A673 (cell line): ENCODE results near the gene AKAP1. TPM values are rescaled to one million over a fixed set of nuclear protein-coding genes. Genes with fewer than 3 reads are reported as not detected.
A peak's percentile ranks its signal among the peaks of the same experiment; 100 is the strongest.

Experiments
- BruUV-seq: library from RNA; stranded (reverse); fragments of 400-500 nt; replicated peaks from 2 replicates; lab custom pipeline; 2021; lab: Mats Ljungman, UMichigan
- CTCF ChIA-PET: fragments of 300-600 bp; sonication (Branson Sonifier 250); formaldehyde crosslinking; loops from one replicate; lab custom pipeline; 2022; ENCODE audit warnings: antibody characterized with exemption; lab: Charles Lee
- POLR2A ChIA-PET: fragments of 300-600 bp; sonication (Branson Sonifier 250); formaldehyde crosslinking; loops from one replicate; lab custom pipeline; 2022; ENCODE audit warnings: antibody characterized with exemption; ENCODE audit not compliant: low non-redundant PET; lab: Charles Lee
- DNase-seq: peaks from one replicate; pipeline ENCODE4 v3.0.0-alpha.2; 2015; ENCODE audit warnings: low spot score
- H3K27ac ChIP-seq: fragments of 200-600 bp; sonication (generic); 2 replicates; pipeline ENCODE4 v1.5.1; 2016; ENCODE audit warnings: mixed run types, low read depth, mild to moderate bottlenecking, mixed read lengths, antibody characterized with exemption, low read length; ENCODE audit not compliant: poor library complexity, severe bottlenecking
- H3K27me3 ChIP-seq: fragments of 200-600 bp; sonication (generic); replicated peaks from 2 replicates; pipeline ENCODE4 v1.6.1; 2017; ENCODE audit warnings: mixed run types, low read depth, mild to moderate bottlenecking, mixed read lengths, antibody characterized with exemption, low read length; ENCODE audit not compliant: insufficient read depth, poor library complexity
- H3K36me3 ChIP-seq: fragments of 200-600 bp; sonication (generic); 2 replicates; pipeline ENCODE4 v1.6.1; 2016; ENCODE audit warnings: mixed run types, mild to moderate bottlenecking, mixed read lengths, antibody characterized with exemption, low read length; ENCODE audit not compliant: insufficient read depth, poor library complexity, severe bottlenecking
- H3K4me1 ChIP-seq: fragments of 200-600 bp; sonication (generic); 2 replicates; pipeline ENCODE4 v1.6.1; 2017; ENCODE audit warnings: mixed run types, mild to moderate bottlenecking, mixed read lengths, antibody characterized with exemption, low read length; ENCODE audit not compliant: insufficient read depth, poor library complexity, severe bottlenecking
- H3K4me3 ChIP-seq: fragments of 200-600 bp; sonication (generic); 2 replicates; pipeline ENCODE4 v1.5.1; 2016; ENCODE audit warnings: low read depth, mixed run types, mild to moderate bottlenecking, mixed read lengths, low read length; ENCODE audit not compliant: poor library complexity, severe bottlenecking
- H3K9me3 ChIP-seq: fragments of 200-600 bp; sonication (generic); 2 replicates; pipeline ENCODE4 v1.6.1; 2016; ENCODE audit warnings: mixed run types, low read depth, mild to moderate bottlenecking, mixed read lengths, antibody characterized with exemption, low read length; ENCODE audit not compliant: poor library complexity, severe bottlenecking
- EZH2 ChIP-seq: fragments of 200-600 bp; sonication (generic); IDR thresholded peaks from 2 replicates; pipeline ENCODE4 v1.6.1; 2017; ENCODE audit warnings: borderline replicate concordance, low read depth, mild to moderate bottlenecking, mixed read lengths, antibody characterized with exemption, low read length; ENCODE audit not compliant: poor library complexity, severe bottlenecking
- intact Hi-C: fragments of 100-400 bp; cut with micrococcal nuclease; formaldehyde crosslinking; loops from one replicate; pipeline ENCODE4 v1.10.0; 2022; ENCODE audit not compliant: unreplicated experiment
- total RNA-seq: library from RNA; stranded (reverse); gene quantifications from 2 replicates; pipeline ENCODE4 v1.2.3, GENCODE V29; 2021
- TF ChIP-seq, protein P1 (sequence below): fragments of 300-800, 200-600 bp; sonication (generic); conservative IDR thresholded peaks from 2 replicates; pipeline ENCODE4 v1.5.1; 2017; ENCODE audit warnings: low read depth, mild to moderate bottlenecking, antibody characterized with exemption, low read length, moderate library complexity, mixed read lengths

Gene AKAP1
- total RNA-seq, 1 experiment from 2014 or later = 43.4 TPM

DNA sequence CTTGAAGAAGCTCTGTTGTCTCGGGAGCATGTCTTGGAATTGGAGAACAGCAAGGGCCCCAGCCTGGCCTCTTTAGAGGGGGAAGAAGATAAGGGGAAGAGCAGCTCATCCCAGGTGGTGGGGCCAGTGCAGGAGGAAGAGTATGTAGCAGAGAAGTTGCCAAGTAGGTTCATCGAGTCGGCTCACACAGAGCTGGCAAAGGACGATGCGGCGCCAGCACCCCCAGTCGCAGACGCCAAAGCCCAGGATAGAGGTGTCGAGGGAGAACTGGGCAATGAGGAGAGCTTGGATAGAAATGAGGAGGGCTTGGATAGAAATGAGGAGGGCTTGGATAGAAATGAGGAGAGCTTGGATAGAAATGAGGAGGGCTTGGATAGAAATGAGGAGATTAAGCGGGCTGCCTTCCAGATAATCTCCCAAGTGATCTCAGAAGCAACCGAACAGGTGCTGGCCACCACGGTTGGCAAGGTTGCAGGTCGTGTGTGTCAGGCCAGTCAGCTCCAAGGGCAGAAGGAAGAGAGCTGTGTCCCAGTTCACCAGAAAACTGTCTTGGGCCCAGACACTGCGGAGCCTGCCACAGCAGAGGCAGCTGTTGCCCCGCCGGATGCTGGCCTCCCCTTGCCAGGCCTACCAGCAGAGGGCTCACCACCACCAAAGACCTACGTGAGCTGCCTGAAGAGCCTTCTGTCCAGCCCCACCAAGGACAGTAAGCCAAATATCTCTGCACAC is 21.2 kb downstream of the AKAP1 start:
- H3K27me3 ChIP-seq = no peaks in the 10 kb centered on the region
- no peak for TF ChIP-seq EZH2
- TF ChIP-seq, protein P1, sequence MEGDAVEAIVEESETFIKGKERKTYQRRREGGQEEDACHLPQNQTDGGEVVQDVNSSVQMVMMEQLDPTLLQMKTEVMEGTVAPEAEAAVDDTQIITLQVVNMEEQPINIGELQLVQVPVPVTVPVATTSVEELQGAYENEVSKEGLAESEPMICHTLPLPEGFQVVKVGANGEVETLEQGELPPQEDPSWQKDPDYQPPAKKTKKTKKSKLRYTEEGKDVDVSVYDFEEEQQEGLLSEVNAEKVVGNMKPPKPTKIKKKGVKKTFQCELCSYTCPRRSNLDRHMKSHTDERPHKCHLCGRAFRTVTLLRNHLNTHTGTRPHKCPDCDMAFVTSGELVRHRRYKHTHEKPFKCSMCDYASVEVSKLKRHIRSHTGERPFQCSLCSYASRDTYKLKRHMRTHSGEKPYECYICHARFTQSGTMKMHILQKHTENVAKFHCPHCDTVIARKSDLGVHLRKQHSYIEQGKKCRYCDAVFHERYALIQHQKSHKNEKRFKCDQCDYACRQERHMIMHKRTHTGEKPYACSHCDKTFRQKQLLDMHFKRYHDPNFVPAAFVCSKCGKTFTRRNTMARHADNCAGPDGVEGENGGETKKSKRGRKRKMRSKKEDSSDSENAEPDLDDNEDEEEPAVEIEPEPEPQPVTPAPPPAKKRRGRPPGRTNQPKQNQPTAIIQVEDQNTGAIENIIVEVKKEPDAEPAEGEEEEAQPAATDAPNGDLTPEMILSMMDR = peak; percentile 58
- H3K4me1 ChIP-seq = peaks cover 13% of the 10 kb centered on the region
- no peak overlapping the region for H3K27ac ChIP-seq
- no peaks in the 10 kb centered on the region for H3K9me3 ChIP-seq
- intact Hi-C loops = no loop called here
- ChIA-PET POLR2A (no interaction called here), CTCF (interaction anchor here (1.0 kb wide), 1 partner anchor 17 kb away, joined by 4 read pairs; no protein-coding TSS in a partner anchor)
- H3K36me3 ChIP-seq = no peaks in the 10 kb centered on the region
- no peak overlapping the region for H3K4me3 ChIP-seq
- BruUV-seq = TSS peak; percentile 65
- peak; percentile 36 for DNase-seq

DNA sequence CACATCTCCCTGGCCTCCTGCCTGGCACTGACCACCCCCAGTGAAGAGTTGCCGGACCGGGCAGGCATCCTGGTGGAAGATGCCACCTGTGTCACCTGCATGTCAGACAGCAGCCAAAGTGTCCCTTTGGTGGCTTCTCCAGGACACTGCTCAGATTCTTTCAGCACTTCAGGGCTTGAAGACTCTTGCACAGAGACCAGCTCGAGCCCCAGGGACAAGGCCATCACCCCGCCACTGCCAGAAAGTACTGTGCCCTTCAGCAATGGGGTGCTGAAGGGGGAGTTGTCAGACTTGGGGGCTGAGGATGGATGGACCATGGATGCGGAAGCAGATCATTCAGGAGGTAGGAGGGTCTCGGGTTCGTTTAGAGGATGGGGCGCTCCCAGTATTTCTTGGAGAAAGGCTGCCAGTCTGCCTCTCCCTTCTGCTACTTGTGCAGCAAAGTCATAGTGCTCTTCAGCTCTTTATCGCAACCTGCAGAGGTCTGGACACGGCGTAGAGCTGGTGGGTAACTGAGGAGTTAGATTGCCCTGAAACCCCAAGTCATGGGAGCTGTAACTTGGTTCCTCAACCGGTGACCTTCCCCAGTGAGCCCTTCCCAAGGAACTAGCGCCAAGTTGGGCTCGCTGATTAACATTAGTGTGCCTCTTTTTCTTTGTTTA is 21.9 kb downstream of the AKAP1 start:
- H3K4me3 ChIP-seq = no peak overlapping the region
- no peaks in the 10 kb centered on the region for H3K27me3 ChIP-seq
- peaks cover 13% of the 10 kb centered on the region for H3K4me1 ChIP-seq
- H3K27ac ChIP-seq = no peak overlapping the region
- DNase-seq = no peak
- ChIA-PET POLR2A (no interaction called here), CTCF (interaction anchor here (1.0 kb wide), 1 partner anchor 18 kb away, joined by 4 read pairs; no protein-coding TSS in a partner anchor)
- intact Hi-C loops = no loop called here
- no peak for TF ChIP-seq EZH2
- TF ChIP-seq, protein P1 = 0 out of 2 replicates have a peak, but pooled peaks have one; percentile 7
- H3K9me3 ChIP-seq = no peaks in the 10 kb centered on the region
- H3K36me3 ChIP-seq = no peaks in the 10 kb centered on the region
- no TSS peak for BruUV-seq

DNA sequence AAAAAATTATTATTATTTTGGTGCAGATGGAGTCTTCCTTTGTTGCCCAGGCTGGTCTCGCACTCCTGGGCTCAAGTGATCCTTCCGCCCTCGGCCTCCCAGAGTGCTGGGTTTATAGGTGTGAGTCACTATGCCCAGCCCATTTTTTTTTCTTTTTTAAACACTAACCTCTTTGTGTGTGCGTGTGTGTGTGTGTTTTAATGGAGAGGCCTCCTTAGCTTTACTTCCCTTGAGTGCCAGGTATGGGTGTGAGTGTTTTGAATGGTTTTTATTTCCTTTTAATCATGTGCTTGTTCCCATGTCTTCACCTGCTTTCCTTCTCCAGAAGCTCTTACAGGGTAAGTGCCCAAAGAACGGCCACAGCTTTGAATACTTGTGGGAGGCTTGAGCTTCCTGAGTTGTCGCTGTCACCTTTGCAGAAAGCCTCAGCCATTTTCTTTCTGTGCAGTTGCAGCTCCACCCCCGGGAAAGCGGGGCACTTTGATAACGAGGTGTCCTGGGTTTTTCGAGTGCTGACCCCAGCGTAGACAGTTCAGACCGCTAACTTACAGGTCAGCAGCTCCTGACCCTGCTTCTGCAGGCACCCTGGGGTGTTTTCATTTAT is 22.6 kb downstream of the AKAP1 start:
- POLR2A ChIA-PET = no interaction called here
- BruUV-seq = no TSS peak
- Histone ChIP-seq H3K36me3 (no peaks in the 10 kb centered on the region), H3K27me3 (no peaks in the 10 kb centered on the region), H3K4me1 (peaks cover 13% of the 10 kb centered on the region), H3K9me3 (no peaks in the 10 kb centered on the region), H3K4me3 (no peak overlapping the region), H3K27ac (no peak overlapping the region)
- intact Hi-C loops = no loop called here
- DNase-seq = no peak
- TF ChIP-seq, protein P1 = no peak
- TF ChIP-seq EZH2 = no peak
- CTCF ChIA-PET = no interaction called here
